Measurements from ENCODE around the gene GSTM1.
"Not testable (repeated sequence)": the region's sequence is repeated elsewhere in the genome, so short reads cannot be mapped to it uniquely, and the experiment has no call there.

GSTM1 gene

DNA sequence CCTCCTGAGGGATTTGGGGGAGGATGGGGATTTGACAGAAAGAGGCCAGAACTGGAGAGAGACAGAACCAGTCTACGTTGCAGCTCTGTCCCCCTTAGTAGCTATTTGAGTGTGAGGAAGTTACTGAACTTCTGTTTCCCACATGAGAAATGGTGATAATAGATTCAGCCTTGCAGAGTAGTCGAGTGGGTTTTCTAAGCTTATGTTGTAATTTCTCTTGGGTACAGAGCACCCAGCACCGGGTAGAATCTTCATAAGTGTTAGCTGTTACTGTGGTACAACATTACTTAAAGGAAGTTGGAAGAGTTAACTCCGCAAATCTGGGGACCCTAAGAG is 27.0 kb upstream of the GSTM1 start:
- DNase-seq (ENCODE audit: low read depth), result not testable (repeated sequence)

DNA sequence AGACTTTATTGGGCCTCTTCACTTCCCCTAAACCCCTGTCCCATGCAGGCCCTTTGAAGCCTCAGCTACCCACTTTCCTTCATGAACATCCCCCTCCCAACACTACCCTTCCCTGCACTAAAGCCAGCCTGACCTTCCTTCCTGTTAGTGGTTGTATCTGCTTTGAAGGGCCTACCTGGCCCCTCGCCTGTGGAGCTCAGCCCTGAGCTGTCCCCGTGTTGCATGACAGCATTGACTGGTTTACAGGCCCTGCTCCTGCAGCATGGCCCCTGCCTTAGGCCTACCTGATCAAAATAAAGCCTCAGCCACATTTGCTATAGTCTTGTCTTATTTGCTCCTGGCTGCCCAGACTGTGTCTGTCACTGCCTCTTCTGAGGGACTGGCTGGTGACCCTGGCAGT is 26.2 kb upstream of the GSTM1 start:
- DNase-seq (ENCODE audit: low read depth), result no peak

DNA sequence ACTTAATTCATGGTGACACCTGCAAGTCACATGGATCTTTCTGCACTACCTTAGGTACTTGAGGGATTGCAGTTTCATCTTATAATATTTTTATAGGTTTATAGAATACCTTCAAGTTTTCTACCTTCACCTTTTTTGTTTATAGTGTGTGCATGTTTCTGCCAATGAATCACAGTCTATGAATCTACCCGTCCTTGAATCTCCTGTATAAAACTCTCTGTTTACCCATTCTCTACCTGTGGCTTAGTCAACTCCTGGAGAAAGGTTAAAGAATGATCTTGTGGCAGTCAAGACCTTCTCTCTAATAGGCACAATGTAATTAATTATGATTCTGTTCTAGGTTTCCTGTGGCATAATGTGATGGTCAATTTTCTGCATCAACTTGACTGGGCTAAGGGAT is 22.9 kb upstream of the GSTM1 start:
- no peak for DNase-seq (ENCODE audit: low read depth)

DNA sequence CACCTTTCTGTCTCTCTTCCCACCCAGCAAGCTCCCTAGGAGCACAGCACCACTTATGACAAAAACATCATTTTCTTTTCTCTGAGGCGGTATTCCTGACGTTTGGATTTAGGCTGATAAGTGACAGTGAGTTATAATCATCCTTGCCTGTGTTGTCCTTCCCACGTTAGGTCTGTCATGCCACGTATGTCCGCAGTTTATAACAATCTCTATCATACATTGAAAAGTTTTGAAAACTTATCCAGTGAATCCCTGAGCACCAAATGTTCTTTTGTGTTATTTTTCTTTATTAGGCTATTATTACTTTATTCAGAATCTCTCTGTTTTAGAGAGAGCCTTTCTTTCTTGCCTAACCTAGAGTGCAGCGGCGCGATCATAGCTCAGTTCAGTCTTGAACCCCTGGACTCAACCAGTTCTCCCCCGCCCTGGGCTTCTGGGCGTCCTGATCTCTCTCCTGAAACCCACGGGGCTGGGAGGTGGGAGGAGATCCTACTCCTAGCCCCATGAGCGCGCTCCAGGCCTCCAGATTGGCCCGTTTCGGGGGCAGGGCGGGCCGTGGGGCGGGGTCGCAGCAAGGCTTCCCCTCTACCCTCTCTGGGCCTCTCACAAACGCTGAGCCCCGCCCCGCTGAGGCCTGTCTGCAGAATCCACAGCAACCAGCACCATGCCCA is 20.0 kb upstream of the GSTM1 start, which contains the start of gene GSTM2:
Gene GSTM2, plus strand, starts transcription at position 606 of the 671 bp plus-strand sequence. Its CDS starts 59 bp downstream, at position 665.
- DNase-seq (ENCODE audit: low read depth), result peak; percentile 35

DNA sequence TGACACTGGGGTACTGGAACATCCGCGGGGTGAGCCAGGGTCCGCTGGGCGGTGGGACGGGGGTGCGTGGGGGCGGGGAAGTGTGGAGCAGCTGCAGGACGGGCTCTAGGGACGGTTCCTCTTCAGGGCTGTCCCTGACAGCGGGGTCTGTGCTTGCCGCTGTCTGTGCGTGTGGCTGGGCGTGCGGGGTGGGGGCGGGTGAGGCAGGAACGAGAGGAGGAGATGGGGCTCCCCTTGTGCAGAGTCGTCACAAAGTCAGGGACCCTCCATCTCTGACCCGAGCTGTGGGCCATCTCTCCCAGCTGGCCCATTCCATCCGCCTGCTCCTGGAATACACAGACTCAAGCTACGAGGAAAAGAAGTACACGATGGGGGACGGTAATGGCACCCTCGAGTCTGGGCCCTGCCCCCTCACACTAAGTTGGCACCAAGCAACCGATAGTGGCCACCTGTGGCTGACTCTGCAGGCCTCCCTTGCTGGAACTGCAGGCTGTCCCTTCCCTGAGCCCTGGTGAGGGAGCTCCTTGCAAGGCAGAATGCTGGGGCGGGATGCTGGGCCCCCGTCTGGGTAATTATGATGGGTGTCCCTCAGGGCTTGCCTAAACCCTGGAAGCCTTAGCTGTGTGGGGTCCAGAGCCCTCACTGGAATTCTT is 19.4 kb upstream of the GSTM1 start:
- no peak for DNase-seq (ENCODE audit: low read depth)

DNA sequence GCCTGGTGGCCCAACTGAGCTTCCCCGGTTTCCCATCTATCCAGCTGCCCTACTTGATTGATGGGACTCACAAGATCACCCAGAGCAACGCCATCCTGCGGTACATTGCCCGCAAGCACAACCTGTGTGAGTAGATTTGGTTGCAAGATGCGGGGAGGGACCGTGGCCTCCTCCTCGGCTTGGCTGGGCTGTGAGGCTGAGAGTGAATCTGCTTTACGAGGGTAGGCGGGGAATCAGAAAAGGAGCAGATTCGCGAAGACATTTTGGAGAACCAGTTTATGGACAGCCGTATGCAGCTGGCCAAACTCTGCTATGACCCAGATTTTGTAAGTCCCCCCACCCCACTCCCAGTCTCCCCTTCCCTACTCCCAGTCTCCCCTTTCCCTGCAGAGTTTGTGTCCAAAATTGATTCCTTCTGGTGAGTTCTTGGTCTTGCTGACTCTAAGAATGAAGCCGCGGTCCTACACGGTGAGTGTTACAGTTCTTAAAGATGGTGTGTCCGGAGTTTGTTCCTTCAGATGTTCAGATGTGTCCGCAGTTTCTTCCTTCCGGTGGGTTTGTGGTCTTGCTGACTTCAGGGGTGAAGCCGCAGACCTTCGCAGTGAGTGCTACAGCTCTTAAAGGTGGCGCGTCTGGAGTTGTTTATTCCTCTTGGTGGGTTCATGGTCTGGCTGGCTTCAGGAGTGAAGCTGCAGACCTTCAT is 18.2 kb upstream of the GSTM1 start:
- DNase-seq (ENCODE audit: low read depth), result no peak

DNA sequence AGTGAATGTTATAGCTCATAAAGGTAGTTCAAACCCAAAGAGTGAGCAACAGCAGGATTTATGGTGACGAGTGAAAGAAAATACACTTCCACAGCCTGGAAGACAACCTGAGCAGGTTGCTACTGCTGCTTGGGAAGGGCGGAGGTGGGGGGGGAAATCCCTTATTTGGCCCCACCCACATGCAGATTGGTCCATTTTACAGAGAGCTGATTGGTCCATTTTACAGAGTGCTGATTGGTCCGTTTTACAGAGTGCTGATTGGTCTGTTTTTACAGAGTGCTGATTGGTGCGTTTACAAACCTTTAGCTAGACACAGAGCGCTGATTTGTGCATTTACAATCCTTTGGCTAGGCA is 17.7 kb upstream of the GSTM1 start:
- not testable (repeated sequence) for DNase-seq (ENCODE audit: low read depth)

DNA sequence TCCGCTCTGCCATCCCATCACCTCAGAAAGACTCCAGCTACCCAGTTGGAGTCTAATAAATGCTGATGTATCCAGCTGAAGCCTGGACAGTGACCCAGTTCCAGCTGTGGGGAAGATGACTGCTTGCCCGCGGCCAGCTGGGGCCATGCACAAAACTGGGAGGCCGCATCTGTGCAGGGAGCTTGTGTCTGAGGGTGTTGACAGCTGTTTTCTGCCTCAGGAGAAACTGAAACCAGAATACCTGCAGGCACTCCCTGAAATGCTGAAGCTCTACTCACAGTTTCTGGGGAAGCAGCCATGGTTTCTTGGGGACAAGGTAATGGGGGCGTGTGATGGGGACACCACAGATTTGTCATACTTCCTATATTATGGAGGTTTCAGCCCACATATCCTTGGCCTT is 16.6 kb upstream of the GSTM1 start:
- no peak for DNase-seq (ENCODE audit: low read depth)

DNA sequence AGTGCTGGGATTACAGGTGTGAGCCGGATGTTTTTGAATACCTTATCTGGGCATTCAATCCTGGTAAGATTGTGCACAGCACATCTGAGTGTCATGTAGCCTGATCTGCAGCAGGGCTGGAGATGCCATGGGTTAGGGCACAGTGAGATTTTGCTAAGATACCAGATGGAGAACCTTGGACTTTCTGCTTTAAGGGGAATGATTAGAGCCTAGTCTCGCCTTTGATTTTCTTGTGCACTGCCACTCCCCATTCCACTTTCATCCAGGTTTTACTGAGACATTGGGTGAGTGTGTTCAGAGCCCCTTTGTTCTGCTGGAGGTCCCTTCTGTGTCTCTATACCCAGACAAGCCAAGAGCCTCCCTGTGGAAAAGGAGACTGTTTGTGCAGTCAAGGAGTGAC is 13.8 kb upstream of the GSTM1 start:
- DNase-seq (ENCODE audit: low read depth), result not testable (repeated sequence)

DNA sequence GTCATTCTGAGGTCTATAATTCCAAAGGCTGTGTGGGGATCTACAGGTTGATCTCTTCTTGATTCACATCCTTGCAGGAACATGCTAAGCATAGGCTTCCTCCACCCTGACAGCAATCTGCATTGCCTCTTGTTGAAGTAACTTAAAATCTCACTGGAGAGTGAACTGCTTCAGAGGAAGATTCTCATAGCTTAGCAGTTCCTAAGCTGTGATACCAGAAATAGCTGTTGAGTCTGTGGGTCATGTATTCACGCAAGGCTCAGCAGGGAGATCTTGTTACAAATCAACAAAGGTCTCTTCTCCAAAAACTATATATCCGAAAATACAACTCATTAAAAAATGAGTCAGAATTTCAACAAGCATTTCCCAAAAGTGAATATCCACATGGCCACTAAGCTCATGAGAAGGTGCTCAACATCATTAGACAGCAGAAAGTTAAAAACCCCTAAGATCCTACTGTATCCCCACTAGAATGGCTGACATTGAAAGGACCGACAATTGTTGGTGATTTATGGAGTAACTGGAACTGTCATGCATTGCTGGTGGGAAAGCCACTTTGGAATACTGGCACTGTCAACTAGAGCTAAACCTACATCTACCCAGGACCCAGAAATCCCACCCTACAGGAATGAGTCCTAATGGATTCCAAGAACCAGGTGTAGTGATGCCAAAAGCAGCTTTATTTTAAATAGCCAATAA is 10.8 kb upstream of the GSTM1 start:
- DNase-seq (ENCODE audit: low read depth), result not testable (repeated sequence)

DNA sequence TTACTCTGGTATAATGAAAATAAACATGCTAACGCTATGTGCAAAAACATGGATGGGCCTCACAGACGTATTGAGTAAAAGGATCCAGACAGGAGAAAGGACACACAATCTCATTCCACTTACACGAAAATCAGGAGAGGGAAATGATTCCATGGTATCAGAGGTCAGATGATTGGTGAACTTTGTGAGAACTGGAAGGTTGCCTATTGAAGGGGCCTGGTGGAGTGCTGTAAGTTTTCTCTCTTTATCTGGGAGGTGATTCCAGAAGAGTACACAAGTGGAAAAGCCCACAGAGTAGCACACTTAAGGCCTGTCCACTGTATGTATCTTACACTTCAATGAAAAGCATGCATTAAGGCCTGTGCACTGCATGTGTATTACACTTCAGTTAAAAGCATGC is 10.2 kb upstream of the GSTM1 start:
- no peak for DNase-seq (ENCODE audit: low read depth)

DNA sequence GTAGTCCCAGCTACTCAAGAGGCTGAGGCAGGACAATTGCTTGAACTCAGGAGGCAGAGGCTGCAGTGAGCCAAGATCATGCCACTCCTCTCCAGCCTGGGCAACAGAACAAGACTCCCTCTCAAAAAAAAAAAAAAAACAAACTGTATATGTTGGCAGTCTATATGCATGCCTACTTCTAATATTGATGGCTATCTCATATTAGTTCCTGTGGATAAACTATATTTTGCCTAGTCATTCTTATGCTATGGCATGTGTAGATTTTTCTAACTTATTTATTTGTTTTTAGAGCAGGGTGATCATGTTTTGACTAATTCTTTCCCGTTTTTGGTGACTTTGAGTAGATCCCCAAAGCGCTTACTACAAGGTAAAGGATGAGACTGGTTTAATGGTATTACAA is 9.0 kb upstream of the GSTM1 start:
- DNase-seq (ENCODE audit: low read depth), result not testable (repeated sequence)

DNA sequence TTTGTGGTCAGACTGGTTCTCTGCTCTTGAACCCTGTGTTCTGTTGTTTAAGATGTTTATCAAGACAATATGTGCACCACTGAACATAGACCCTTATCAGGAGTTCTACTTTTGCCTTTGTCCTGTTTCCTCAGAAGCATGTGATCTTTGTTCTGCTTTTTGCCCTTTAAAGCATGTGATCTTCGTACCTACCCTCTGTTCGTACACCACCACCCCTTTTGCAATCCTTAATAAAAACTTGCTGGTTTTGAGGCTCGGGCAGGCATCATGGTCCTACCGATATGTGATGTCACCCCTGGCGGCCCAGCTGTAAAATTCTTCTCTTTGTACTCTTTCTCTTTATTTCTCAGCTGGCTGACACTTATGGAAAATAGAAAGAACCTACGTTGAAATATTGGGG is 2.8 kb upstream of the GSTM1 start:
- DNase-seq (ENCODE audit: low read depth), result not testable (repeated sequence)

DNA sequence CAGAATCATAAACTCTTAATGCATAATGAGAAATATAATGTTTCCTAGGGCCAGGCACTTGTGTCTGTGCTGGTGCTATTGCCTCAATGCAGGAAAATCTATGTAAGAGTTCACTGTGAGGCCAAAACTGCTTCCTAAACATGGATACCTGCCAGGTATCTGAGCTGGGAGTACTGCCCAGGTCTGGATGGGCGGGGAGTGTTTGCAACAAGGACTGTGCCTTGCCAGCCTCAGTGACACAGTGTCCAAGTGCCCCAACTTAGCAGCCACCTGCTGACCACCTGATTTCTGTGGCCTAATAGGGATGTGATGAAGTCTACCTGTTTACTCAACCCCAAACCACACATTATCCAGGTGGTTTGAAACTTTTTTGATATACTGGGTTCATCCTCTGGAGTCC is 2.2 kb upstream of the GSTM1 start:
- DNase-seq (ENCODE audit: low read depth), result not testable (repeated sequence)

DNA sequence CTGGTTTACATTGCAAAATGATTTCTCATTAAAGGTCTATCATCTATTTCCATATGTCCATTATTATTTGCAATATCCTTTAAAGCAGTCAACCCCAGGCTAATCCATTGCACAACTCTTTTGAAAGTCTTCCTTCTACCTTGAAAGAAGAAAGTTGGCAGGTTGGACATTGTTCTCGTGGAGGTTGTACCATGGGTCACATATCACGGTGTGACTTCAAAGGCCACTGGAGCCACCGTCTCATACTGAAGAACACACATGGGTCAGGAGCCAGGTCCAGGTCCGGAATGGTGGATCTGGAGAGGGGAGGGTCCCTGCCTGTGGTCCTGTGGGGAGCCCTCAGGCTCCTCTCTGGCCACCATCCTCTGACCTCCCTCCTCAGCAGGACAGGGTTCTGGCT is 1.7 kb upstream of the GSTM1 start:
- DNase-seq (ENCODE audit: low read depth), result not testable (repeated sequence)

DNA sequence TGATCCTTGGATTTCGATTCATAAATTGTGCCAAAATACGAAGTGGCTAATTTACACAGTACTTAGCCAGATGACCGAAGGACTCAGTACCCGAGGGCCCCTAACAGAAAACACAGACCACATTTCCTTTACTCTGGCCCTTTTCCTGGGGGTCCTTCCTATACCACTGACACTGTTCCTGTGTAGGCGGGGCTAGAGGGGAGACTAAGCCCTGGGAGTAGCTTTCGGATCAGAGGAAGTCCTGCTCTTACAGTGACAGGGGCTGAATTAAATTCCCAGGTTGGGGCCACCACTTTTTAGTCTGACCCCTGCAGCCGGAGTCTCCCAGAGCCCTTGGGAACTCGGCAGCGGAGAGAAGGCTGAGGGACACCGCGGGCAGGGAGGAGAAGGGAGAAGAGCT is 508 bp upstream of the GSTM1 start:
- not testable (repeated sequence) for DNase-seq (ENCODE audit: low read depth)

DNA sequence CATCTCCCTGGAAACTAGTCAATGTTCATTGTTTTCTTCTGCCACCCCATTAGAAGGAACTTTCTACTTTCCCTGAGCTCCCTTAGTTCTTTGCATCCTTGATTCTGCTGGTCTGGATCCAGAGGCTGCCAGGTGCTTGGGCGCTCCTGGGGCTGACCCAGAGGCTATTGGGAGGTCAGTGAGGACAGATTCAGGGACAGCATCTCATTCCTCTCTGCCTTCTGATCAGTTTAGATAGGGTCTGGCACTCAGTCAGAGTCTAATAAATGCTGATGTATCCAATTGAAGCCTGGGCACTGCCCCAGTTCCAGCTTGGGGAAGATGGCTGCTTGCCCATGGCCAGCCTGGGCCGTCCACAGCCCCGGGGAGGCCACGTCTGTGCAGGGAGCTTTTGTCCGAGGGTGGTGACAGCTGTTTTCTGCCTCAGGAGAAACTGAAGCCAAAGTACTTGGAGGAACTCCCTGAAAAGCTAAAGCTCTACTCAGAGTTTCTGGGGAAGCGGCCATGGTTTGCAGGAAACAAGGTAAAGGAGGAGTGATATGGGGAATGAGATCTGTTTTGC is 2.3 kb downstream of the GSTM1 start:
- DNase-seq (ENCODE audit: low read depth), result no peak

DNA sequence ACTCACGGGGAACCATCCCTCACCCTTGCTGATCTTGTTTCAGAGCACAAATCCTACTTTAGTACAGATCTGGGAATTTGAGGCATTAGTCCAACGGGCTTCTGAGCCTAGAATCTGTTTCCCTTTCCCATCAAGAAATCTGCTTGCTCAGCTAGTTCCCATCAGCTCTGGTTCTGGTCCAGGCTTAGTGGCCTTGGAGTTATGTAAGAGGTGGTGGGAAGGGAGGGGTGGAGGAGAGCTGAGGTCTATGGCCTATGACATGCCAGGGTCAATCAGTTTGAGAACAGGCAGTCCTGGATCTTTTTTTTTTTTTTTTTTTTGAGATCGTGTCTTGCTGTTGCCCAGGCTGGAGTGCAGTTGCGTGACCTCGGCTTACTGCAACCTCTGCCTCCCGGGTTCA is 4.1 kb downstream of the GSTM1 start:
- DNase-seq (ENCODE audit: low read depth), result no peak

DNA sequence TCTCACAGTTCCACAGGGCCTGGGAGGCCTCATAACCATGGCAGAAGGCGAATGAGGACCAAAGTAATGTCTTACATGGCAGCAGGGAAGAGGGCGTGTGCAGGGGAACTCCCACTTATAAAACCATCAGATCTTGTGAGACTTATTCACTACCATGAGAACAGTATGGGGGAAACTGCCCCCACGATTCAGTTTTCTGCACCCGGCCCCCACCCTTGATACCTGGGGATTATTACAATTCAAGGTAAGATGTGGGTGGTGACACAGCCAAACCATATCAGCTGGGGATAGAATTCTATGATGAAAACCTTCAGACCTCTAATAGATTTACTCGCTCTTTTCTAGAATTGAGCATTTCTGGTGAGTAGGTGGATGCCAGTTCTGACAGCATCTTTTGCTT is 6.8 kb downstream of the GSTM1 start:
- DNase-seq (ENCODE audit: low read depth), result not testable (repeated sequence)

DNA sequence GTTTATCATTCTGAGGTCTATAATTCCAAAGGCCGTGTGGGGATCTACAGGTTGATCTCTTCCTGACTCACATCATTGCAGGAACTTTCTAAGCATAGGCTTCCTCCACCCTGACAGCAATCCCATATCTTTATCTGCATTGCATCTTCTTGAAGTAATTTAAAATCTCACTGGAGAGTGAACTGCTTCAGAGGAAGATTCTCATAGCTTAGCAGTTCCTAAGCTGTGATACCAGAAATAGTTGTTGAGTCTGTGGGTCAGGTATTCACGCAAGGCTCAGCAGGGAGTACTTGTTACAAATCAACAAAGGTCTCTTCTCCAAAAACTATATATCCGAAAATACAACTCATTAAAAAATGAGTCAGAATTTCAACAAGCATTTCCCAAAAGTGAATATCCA is 7.5 kb downstream of the GSTM1 start:
- not testable (repeated sequence) for DNase-seq (ENCODE audit: low read depth)

DNA sequence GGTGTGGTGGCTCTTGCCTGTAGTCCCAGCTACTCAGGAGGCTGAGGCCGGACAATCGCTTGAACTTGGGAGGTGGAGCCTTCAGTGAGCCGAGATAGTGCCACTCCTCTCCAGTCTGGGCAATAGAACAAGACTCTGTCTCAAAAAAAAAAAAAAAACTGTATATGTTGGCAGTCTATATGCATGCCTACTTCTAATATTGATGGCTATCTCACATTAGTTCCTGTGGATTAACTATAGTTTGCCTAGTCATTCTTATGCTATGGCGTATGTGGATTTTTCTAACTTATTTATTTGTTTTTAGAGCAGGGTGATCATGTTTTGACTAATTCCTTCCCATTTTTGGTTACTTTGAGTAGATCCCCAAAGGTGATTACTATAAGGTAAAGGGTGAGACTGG is 9.4 kb downstream of the GSTM1 start:
- no peak for DNase-seq (ENCODE audit: low read depth)

DNA sequence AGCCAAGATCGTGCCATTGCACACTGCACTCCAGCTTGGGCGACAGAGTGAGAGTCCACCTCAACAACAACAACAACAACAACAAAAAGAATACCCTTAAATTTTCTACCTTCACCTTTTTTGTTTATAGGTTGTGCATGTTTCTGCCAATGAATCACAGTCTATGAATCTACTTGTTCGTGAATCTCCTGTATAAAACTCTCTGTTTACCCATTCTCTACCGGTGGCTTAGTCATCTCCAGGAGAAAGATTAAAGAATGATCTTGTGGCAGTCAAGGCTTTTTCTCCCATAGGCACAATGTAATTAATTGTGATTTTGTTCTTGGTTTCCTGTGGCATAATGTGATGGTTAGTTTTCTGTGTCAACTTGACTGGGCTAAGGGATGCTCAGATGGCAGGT is 10.2 kb downstream of the GSTM1 start:
- DNase-seq (ENCODE audit: low read depth), result not testable (repeated sequence)

Data from stimulated activated CD8-positive, alpha-beta memory T cell treated with anti-CD3 and anti-CD28 coated beads, Interleukin-15, amount 100 ng/mL, for 1 hour (primary cell).